ENCODE data around the gene ALAD. TPM values are rescaled to one million over a fixed set of nuclear protein-coding genes. Genes with fewer than 3 reads are reported as not detected.

ALAD gene
- total RNA-seq, 4 donors from 2014 or later, result 26.0 to 60.7 (median 39.9) TPM

- H3K4me3 ChIP-seq (ENCODE audit: low read depth, poor library complexity, severe bottlenecking), result no peak overlapping the region
- intact Hi-C loops (cut with DNase I; ENCODE audit: low total_unique reads), result no loop called here
- DNase-seq (ENCODE audit: low spot score in 2 of 2), result no peak
- 81 to 93% methylated on average over 3 of the region's 3 CpGs for WGBS, 2 donors
- TF ChIP-seq, protein P1, sequence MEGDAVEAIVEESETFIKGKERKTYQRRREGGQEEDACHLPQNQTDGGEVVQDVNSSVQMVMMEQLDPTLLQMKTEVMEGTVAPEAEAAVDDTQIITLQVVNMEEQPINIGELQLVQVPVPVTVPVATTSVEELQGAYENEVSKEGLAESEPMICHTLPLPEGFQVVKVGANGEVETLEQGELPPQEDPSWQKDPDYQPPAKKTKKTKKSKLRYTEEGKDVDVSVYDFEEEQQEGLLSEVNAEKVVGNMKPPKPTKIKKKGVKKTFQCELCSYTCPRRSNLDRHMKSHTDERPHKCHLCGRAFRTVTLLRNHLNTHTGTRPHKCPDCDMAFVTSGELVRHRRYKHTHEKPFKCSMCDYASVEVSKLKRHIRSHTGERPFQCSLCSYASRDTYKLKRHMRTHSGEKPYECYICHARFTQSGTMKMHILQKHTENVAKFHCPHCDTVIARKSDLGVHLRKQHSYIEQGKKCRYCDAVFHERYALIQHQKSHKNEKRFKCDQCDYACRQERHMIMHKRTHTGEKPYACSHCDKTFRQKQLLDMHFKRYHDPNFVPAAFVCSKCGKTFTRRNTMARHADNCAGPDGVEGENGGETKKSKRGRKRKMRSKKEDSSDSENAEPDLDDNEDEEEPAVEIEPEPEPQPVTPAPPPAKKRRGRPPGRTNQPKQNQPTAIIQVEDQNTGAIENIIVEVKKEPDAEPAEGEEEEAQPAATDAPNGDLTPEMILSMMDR (IDR thresholded peaks at IDR 0.05), result no peak
- no peak for TF ChIP-seq POLR2A (IDR thresholded peaks at IDR 0.05)
Measured at GRCh38 chr9:113363336-113363735, 37.7 kb downstream of the ALAD start.

- H3K4me3 ChIP-seq (ENCODE audit: low read depth, poor library complexity, severe bottlenecking), result no peak overlapping the region
- TF ChIP-seq, protein P1 (IDR thresholded peaks at IDR 0.05), result no peak
- TF ChIP-seq POLR2A (IDR thresholded peaks at IDR 0.05), result no peak
- 66 to 72% methylated on average over 7 of the region's 7 CpGs for WGBS, 2 donors
- DNase-seq (ENCODE audit: low spot score in 2 of 2), result peak in 1 of 2 donors; percentile 25
- intact Hi-C loops (cut with DNase I; ENCODE audit: low total_unique reads), result no loop called here
Measured at GRCh38 chr9:113361304-113362018, 39.6 kb downstream of the ALAD start.

- WGBS, 2 donors, result 89 to 94% methylated on average over 15 of the region's 15 CpGs
- peak in 1 of 2 donors; percentile 79 for DNase-seq (ENCODE audit: low spot score in 2 of 2)
- TF ChIP-seq, protein P1 (IDR thresholded peaks at IDR 0.05), result no peak
- TF ChIP-seq POLR2A (IDR thresholded peaks at IDR 0.05), result no peak
- no peak overlapping the region for H3K4me3 ChIP-seq (ENCODE audit: low read depth, poor library complexity, severe bottlenecking)
- intact Hi-C loops (cut with DNase I; ENCODE audit: low total_unique reads), result no loop called here
Measured at GRCh38 chr9:113360242-113360842, 40.7 kb downstream of the ALAD start.

DNA sequence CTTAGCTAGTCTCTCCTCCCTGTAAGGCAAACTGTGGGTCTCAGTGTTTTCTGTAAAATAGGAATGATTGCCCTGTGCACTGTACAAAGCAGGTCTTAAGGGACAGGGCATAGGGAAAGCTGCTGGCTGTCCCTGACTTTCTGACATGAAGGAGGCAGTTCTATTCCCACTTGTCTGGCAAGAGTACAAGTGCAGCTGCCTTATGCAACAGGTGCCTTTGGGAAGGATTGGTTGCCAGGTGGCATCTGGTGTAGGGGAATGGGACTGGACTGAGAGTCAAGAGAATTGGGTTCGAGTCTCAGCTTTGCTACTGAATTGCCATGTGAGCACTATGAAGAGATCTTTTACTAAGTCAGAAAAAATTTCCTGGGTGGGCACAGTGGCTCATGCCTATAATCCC lies 41.7 kb downstream of the ALAD start:
- no peak overlapping the region for H3K4me3 ChIP-seq (ENCODE audit: low read depth, poor library complexity, severe bottlenecking)
- intact Hi-C loops (cut with DNase I; ENCODE audit: low total_unique reads), result no loop called here
- peak in 1 of 2 donors; percentile 43 for DNase-seq (ENCODE audit: low spot score in 2 of 2)
- no peak for TF ChIP-seq POLR2A (IDR thresholded peaks at IDR 0.05)
- TF ChIP-seq, protein P1 (IDR thresholded peaks at IDR 0.05), result no peak
- 77 to 82% methylated on average over 1 of the region's 1 CpG for WGBS, 2 donors

- H3K4me3 ChIP-seq (ENCODE audit: low read depth, poor library complexity, severe bottlenecking), result no peak overlapping the region
- WGBS, 2 donors, result 53 to 75% methylated on average over 7 of the region's 7 CpGs
- no peak for TF ChIP-seq POLR2A (IDR thresholded peaks at IDR 0.05)
- TF ChIP-seq, protein P1 (IDR thresholded peaks at IDR 0.05), result no peak
- intact Hi-C loops (cut with DNase I; ENCODE audit: low total_unique reads), result no loop called here
- peak in 1 of 2 donors; percentile 37 for DNase-seq (ENCODE audit: low spot score in 2 of 2)
Measured at GRCh38 chr9:113356686-113357292, 44.3 kb downstream of the ALAD start.

Measured in lower leg skin (tissue), 4 donors.